ENCODE results near the gene SLC15A4. TPM values are rescaled to one million over a fixed set of nuclear protein-coding genes. Genes with fewer than 3 reads are reported as not detected.
A peak's percentile ranks its signal among the peaks of the same experiment; 100 is the strongest.

The SLC15A4 gene
- polyA plus RNA-seq, 3 donors = 5.4 to 46.6 (median 14.8) TPM

- WGBS (ENCODE audit: insufficient coverage) = 76% methylated on average over 24 of the region's 30 CpGs
- no peak for TF ChIP-seq CTCF (IDR thresholded peaks at IDR 0.05)
- Mint-ChIP-seq H3K4me1 (peaks cover 66% of the 10 kb centered on the region), H3K9me3 (peaks cover 0 to 2% (median 0%) of the 10 kb centered on the region in 7 donors), H3K36me3 (peaks cover 79 to 92% of the 10 kb centered on the region in 2 donors), H3K4me3 (no peak overlapping the region), H3K27me3 (ENCODE audit: low read depth in 3 of 3) (peaks cover 0 to 1% (median 0%) of the 10 kb centered on the region in 3 donors), H3K27ac (peak overlapping the region; percentile 71 to 96 (median 89))
- H4K20me1 ChIP-seq (ENCODE audit: insufficient read depth, low read length) = peaks cover 19% of the 10 kb centered on the region
- H3K4me3 ChIP-seq (replicated peaks in 1 of 3; ENCODE audit: low read depth in 2 of 3, low read length in 3 of 3) = peak overlapping the region in 1 of 3 experiments; percentile 24
- H3K79me2 ChIP-seq (ENCODE audit: insufficient read depth, low read length) = peaks cover 59% of the 10 kb centered on the region
- H2AFZ ChIP-seq (ENCODE audit: insufficient read depth, low read depth, low read length, poor library complexity, severe bottlenecking) = no peak overlapping the region
- peak overlapping the region; percentile 71 to 82 for H3K27ac ChIP-seq (ENCODE audit: low read depth in 1 of 2, low read length in 2 of 2)
- H3K27me3 ChIP-seq (ENCODE audit: control insufficient read depth in 2 of 2, insufficient read depth in 2 of 2, low read length in 2 of 2) = no peaks in the 10 kb centered on the region
- H3K4me1 ChIP-seq (ENCODE audit: control insufficient read depth in 1 of 2, insufficient read depth in 2 of 2, low read length in 2 of 2) = peaks cover 47 to 62% of the 10 kb centered on the region in 2 donors
- no peak overlapping the region for H3K9ac ChIP-seq (ENCODE audit: insufficient read depth, low read length, poor library complexity, severe bottlenecking)
- DNase-seq = no peak
- no peaks in the 10 kb centered on the region for H3K9me3 ChIP-seq (replicated peaks in 1 of 2; ENCODE audit: control insufficient read depth in 1 of 2, insufficient read depth in 1 of 2, low read length in 2 of 2)
- peak overlapping the region; percentile 41 for H3K4me2 ChIP-seq (replicated peaks; ENCODE audit: extremely low read depth, low read length, poor library complexity, severe bottlenecking)
- intact Hi-C loops (cut with micrococcal nuclease) = no loop called here
- H3K36me3 ChIP-seq (replicated peaks in 1 of 2; ENCODE audit: control insufficient read depth in 1 of 2, insufficient read depth in 2 of 2, low read length in 2 of 2) = peaks cover 67 to 77% of the 10 kb centered on the region in 2 donors
Measured at GRCh38 chr12:128795530-128796361, 28.0 kb downstream of the SLC15A4 start.

- Histone ChIP-seq H3K9ac (ENCODE audit: insufficient read depth, low read length, poor library complexity, severe bottlenecking) (peak overlapping the region; percentile 37), H4K20me1 (ENCODE audit: insufficient read depth, low read length) (peaks cover 10% of the 10 kb centered on the region), H3K79me2 (ENCODE audit: insufficient read depth, low read length) (peaks cover 55% of the 10 kb centered on the region), H3K36me3 (replicated peaks in 1 of 2; ENCODE audit: control insufficient read depth in 1 of 2, insufficient read depth in 2 of 2, low read length in 2 of 2) (peaks cover 61 to 71% of the 10 kb centered on the region in 2 donors), H3K27ac (ENCODE audit: low read depth in 1 of 2, low read length in 2 of 2) (peak overlapping the region; percentile 71 to 82), H3K27me3 (ENCODE audit: control insufficient read depth in 2 of 2, insufficient read depth in 2 of 2, low read length in 2 of 2) (no peaks in the 10 kb centered on the region), H3K4me1 (ENCODE audit: control insufficient read depth in 1 of 2, insufficient read depth in 2 of 2, low read length in 2 of 2) (peaks cover 53 to 70% of the 10 kb centered on the region in 2 donors), H3K9me3 (replicated peaks in 1 of 2; ENCODE audit: control insufficient read depth in 1 of 2, insufficient read depth in 1 of 2, low read length in 2 of 2) (no peaks in the 10 kb centered on the region), H3K4me3 (replicated peaks in 1 of 3; ENCODE audit: low read depth in 2 of 3, low read length in 3 of 3) (peak overlapping the region in 1 of 3 experiments; percentile 39), H3K4me2 (replicated peaks; ENCODE audit: extremely low read depth, low read length, poor library complexity, severe bottlenecking) (peak overlapping the region; percentile 41), H2AFZ (ENCODE audit: insufficient read depth, low read depth, low read length, poor library complexity, severe bottlenecking) (no peak overlapping the region)
- peaks cover 0 to 1% (median 0%) of the 10 kb centered on the region in 3 donors for H3K27me3 Mint-ChIP-seq (ENCODE audit: low read depth in 3 of 3)
- intact Hi-C loops (cut with micrococcal nuclease) = no loop called here
- peaks cover 0 to 2% (median 0%) of the 10 kb centered on the region in 7 donors for H3K9me3 Mint-ChIP-seq
- peak overlapping the region; percentile 71 to 96 (median 91) for H3K27ac Mint-ChIP-seq
- TF ChIP-seq CTCF (IDR thresholded peaks at IDR 0.05) = no peak
- H3K4me1 Mint-ChIP-seq = peaks cover 75% of the 10 kb centered on the region
- H3K36me3 Mint-ChIP-seq = peaks cover 75 to 90% of the 10 kb centered on the region in 2 donors
- 52% methylated on average over 12 of the region's 20 CpGs for WGBS (ENCODE audit: insufficient coverage)
- H3K4me3 Mint-ChIP-seq = peak overlapping the region in 1 of 2 donors; percentile 84
- DNase-seq = peak in 2 of 3 donors; percentile 53 to 60
Measured at GRCh38 chr12:128794661-128795529, 28.9 kb downstream of the SLC15A4 start.

All from CD14-positive monocyte (primary cell).